GM12878 (cell line): ENCODE measurements around the gene HSF2BP.
"Not testable (repeated sequence)": the region's sequence is repeated elsewhere in the genome, so short reads cannot be mapped to it uniquely, and the experiment has no call there.

Source experiments
- FOXM1 ChIP-seq: IDR thresholded peaks from 2 replicates; pipeline ENCODE4 v1.6.1; 2012; ENCODE audit warnings: low read depth, mild to moderate bottlenecking, inconsistent platforms, low read length, moderate library complexity
- POLR2A ChIP-seq: IDR thresholded peaks from 2 replicates; pipeline ENCODE4 v1.6.1; 2011; ENCODE audit warnings: low read depth, mild to moderate bottlenecking, low read length
- RBBP5 ChIP-seq: fragments of 200-600 bp; sonication (generic); conservative IDR thresholded peaks from 2 replicates; pipeline ENCODE4 v1.6.1; 2016
- SP1 ChIP-seq: IDR thresholded peaks from one replicate; pipeline ENCODE4 v1.6.1; 2011; ENCODE audit warnings: low read depth, low read length
- TF ChIP-seq, protein P1 (sequence below): fragments of 450-650 bp; IDR thresholded peaks from 2 replicates; pipeline ENCODE4 v1.6.1; 2017; ENCODE audit warnings: antibody characterized with exemption, mild to moderate bottlenecking, moderate library complexity
- TF ChIP-seq, protein P2 (sequence below), 3 experiments: IDR thresholded peaks in 2 of 3; conservative IDR thresholded peaks in 1 of 3; 2 replicates each; pipeline ENCODE4 v1.5.1; 2011; ENCODE audit warnings: low read depth in 3 of 3, low read length in 3 of 3, mild to moderate bottlenecking in 3 of 3, control low read depth in 2 of 3, moderate library complexity in 2 of 3, inconsistent platforms in 1 of 3, mixed read lengths in 1 of 3; ENCODE audit not compliant: control insufficient read depth in 2 of 3, insufficient read depth in 1 of 3; ENCODE audit errors: extremely low read depth in 1 of 3

- not testable (repeated sequence) for TF ChIP-seq SP1, FOXM1, RBBP5, POLR2A
- TF ChIP-seq, protein P1, sequence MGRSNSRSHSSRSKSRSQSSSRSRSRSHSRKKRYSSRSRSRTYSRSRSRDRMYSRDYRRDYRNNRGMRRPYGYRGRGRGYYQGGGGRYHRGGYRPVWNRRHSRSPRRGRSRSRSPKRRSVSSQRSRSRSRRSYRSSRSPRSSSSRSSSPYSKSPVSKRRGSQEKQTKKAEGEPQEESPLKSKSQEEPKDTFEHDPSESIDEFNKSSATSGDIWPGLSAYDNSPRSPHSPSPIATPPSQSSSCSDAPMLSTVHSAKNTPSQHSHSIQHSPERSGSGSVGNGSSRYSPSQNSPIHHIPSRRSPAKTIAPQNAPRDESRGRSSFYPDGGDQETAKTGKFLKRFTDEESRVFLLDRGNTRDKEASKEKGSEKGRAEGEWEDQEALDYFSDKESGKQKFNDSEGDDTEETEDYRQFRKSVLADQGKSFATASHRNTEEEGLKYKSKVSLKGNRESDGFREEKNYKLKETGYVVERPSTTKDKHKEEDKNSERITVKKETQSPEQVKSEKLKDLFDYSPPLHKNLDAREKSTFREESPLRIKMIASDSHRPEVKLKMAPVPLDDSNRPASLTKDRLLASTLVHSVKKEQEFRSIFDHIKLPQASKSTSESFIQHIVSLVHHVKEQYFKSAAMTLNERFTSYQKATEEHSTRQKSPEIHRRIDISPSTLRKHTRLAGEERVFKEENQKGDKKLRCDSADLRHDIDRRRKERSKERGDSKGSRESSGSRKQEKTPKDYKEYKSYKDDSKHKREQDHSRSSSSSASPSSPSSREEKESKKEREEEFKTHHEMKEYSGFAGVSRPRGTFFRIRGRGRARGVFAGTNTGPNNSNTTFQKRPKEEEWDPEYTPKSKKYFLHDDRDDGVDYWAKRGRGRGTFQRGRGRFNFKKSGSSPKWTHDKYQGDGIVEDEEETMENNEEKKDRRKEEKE = not testable (repeated sequence)
- TF ChIP-seq, protein P2, sequence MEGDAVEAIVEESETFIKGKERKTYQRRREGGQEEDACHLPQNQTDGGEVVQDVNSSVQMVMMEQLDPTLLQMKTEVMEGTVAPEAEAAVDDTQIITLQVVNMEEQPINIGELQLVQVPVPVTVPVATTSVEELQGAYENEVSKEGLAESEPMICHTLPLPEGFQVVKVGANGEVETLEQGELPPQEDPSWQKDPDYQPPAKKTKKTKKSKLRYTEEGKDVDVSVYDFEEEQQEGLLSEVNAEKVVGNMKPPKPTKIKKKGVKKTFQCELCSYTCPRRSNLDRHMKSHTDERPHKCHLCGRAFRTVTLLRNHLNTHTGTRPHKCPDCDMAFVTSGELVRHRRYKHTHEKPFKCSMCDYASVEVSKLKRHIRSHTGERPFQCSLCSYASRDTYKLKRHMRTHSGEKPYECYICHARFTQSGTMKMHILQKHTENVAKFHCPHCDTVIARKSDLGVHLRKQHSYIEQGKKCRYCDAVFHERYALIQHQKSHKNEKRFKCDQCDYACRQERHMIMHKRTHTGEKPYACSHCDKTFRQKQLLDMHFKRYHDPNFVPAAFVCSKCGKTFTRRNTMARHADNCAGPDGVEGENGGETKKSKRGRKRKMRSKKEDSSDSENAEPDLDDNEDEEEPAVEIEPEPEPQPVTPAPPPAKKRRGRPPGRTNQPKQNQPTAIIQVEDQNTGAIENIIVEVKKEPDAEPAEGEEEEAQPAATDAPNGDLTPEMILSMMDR (IDR thresholded peaks at IDR 0.05 in 2 of 3, conservative IDR thresholded peaks at IDR 0.05 in 1 of 3; ENCODE audit: control insufficient read depth in 2 of 3, extremely low read depth in 1 of 3, insufficient read depth in 1 of 3, low read depth in 3 of 3, low read length in 3 of 3) = not testable (repeated sequence)
These were observed 118.7 kb downstream of the HSF2BP start for GRCh38 chr21:43540561-43540960.
